GM19240 (cell line): ENCODE results near the gene RAD51D.
"Not testable (repeated sequence)": the region's sequence is repeated elsewhere in the genome, so short reads cannot be mapped to it uniquely, and the experiment has no call there.

Experiments
- DNase-seq: peaks from one replicate; pipeline ENCODE4 v3.0.0; 2011; ENCODE audit warnings: low spot score; ENCODE audit not compliant: insufficient read length

RAD51D gene

DNA sequence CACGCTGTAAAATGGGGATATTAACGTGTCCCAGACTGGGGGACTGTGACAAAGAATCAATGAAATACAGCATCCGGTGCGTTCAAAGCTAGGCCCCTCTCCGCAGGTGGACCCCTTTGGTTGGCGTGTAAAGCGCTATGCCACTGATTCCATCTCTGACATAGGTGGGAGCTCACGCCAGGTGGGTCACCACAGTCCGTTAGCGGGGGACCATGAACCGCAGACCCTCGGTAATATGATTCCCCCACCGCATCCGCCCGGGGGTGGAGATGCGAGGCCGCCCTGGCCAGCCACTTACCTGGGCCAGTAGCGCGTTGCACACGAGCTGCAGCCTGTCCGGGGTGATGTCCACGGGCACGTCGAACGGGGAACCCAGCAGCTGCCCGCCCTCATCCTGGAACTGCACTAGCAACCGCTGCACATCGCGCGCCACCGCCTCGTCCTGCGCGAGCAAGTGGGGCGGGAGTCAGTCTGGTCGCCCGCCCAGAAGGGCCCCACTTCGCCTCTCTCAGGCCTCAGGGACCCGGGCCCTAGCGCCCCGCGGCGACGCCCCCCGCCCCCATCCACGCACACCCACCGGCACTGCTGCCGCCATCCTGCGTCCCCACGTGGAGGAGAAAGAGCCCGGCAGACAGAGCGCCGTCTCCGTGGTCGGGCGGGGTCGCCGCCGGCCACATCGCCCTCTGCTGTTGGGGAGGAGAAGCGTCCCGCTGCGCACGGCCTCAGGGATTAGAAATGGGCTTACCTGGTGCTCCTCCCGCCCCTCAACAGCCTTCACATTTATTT, 22.2 kb upstream of the RAD51D start, which contains the start of gene NLE1:
NLE1 (minus strand) TSS at position 623 of the 786 bp plus-strand sequence; CDS start at position 595, 28 bp downstream.
- peak; percentile 94 for DNase-seq

DNA sequence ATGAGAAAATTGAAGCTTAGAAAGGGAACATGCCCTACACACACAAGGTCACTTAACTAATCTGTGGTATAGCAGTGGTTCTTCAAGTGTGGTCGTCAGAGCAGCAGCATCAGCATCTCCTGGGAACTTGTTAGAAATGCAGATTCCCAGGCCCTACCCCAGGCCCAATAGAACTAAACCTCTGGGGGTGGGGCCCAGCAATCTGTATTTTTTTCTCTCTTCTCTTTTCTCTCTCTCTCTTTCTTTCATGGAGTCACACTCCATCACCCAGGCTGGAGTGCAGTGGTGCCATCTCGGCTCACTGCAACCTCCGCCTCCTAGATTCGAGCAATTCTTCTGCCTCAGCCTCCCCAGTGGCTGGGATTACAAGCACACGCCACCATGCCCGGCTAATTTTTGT, 18.6 kb upstream of the RAD51D start:
- no peak for DNase-seq

DNA sequence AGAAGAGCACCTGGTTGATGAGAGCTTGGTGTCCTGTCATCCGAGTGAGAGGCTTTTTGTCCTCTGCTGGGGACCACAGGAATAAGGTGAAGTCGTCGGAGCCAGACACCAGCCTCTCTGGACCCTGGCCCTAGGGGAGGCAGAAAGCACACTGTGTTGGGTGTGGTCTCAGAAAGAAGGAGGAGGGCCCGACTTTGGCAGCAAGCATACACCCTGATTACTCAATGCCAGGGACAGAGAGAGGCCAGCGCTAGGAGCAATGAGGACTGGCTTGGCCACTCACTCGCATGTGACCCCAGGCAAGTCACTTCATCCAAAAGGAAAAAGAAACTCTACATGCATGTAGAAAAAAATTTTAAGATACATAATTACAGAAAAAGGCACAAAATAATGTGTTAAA, 15.7 kb upstream of the RAD51D start:
- DNase-seq: no peak

DNA sequence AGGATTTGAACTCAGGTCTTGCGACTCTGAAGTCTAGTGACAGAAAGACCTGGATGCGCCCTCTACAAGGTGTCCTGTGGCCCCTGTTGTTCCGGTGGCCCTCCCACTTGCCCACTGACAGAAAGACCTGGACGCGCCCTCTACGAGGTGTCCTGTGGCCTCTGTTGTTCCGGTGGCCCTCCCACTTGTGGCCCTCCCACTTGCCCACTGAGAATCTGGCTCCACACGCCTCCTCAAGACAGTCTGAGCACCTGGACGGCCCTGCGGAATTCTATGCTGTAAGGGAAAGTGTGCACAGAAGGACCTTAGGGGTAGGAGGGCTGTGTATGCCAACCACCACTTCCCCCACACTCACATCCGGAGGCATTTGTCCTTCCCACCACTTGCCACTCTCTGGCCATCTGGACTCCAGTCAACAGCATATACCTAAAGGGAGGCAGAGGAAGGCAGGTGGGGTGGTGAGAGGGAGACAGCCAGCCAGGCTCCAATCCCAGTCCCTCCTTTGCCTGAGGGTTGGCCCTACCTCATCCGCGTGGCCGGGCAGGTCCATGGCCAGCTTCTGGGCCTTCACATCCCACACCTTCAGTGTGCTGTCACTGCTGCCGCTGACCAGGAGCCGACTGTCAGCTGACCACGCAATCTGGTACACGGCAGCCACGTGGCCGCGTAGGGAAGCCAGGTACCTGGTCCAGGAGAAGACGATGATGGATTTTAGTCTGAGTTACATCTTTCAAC, 13.3 kb upstream of the RAD51D start:
- DNase-seq: no peak

DNA sequence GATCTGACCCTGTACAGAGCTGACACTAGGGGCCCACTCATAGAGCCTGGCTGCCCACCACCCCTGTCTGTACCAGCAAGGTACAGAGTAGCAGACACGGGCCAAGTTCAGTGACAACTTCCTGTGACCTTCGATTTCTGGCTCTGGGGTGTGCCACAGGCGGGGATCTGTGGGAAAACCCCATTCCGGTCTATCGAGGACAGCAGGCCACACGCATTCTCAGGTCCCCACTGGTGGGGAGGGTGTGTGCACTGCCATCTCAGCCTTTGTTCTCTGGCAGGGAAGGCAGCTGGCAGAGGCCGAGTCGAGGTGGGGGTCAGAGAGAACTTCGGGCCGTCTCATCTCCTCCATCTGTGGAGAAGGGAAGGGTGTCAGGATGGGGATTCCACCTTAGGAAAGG, 12.4 kb upstream of the RAD51D start:
- no peak for DNase-seq

DNA sequence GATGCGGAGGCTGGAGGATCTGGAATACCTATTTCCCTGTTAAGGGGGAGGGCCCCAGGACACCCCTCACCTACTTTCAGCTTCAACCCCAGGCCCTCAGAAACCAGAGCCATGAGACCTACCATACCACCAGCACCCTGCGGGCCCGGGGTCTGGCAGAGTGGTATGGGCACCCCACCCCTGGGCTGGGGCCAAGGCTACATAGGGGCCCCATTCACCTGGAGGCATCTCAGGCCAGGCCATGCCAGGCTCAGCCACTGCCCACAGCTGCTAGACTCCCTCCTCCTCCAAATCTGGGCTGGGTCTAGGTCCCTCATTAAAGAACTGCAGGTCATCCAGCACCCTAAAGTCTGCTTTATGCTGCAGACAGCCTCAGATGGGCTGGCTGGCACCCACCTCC, 10.7 kb upstream of the RAD51D start:
- DNase-seq: no peak

DNA sequence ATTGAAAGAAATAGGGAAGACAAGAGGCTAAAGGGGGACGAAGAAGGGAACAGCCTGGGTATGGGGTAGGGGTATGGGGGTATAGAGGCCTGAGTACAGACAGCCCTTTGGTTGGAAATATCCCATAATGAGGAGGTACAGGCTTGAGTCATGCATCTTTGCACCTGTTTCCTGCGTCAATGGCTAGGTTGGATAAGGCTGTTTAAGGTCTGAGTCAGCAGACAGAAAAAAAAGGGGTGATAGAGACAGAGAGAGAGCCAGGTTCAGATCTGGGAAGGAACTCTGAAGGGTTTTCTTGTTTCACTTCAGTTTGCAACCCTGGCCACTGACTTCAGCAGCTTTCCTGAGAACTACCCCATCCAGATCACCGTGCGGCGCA, 10.3 kb upstream of the RAD51D start:
- no peak for DNase-seq

DNA sequence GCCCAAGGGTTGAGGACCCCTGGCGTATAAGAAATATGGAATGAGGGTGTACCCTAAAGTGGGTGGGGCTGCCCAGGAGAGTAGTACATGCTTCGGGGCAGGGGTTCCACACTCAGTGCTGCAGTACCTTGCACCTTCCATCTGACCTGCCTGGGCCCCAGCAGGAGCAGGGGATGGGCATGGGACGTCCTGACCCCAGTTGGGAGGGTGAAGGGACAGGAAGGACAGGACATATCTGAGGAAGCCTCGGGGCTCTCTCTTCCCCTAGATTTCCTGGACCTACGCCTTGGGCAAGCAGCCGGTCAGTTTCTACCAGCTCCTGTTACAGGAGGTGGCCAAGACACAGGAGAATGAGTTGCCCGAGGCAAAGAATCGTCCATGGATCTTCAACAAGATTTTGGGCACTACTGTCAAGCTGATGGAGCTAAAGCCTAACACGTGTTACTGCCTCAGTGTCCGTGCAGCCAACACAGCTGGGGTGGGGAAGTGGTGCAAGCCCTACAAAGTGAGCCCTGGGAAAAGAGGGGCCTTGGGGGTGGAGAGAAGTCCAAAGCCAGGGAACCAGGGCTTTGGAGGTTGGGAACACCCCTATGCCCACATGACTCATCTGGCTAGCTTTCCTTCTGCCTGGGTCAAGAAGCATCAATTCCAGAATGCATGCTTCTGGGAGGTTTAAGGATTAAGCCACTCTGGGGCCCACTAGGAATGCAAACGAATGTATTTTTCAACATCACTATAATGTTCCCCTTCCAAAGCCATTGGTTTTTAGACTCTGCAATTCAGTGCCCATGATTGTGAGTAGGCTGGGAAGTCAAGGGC, 9.7 kb upstream of the RAD51D start:
- DNase-seq: no peak

DNA sequence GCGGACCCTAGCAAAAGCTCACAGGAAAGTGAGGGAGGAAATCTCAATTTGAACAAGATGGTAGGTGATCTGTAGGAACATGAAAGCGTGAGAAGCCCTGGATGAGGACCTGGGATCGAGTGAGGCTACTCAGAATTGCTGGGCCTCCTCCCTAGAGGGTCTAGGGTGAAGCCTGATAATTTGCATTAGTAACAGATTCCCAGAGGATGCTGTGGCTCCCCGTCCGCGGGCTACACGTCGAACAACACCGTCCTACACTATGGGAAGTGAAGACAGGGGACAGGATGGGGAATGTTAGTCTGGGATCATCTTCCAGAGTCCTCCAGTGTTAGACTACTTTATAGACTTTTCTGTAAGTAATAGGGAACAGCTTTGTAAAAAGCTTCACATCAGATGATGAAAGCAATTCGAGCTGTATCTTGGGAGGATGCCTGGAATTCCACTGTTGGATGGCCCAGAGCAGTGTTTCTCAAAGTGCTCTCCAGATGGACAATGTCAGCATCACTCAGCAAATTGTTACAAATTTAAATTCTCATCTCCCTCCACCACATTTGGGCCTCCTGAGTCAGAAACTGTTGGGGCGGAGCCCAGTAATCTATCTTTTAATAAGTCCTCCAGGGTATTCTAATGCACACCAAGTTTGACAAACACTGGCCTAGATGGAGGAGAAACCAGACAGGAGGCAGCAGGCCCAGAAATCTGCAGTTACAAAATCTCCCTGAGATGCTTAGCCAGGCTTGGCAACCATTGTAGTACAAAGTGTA, 8.3 kb upstream of the RAD51D start:
- DNase-seq: no peak

DNA sequence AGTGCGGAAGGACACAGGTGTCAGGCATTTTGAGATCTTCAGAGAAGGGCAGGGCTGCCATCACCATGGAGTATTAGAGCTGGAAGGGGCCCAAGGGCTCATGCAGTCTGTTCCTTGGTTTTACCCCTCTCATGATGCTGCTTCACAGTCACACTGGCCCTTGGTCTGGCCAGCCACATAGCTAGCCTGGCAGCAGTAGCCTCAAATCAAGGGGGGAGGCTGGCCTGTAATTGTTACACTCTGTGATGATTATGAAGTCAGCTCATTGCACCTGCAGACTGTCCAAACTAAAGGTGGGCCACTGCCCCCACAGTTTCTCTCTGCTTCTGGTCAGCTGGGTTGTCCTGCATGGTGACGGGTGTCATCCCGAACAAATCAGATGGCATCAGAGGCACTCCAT, 1.7 kb upstream of the RAD51D start, which contains the start of gene FNDC8:
FNDC8 (plus strand) TSS at position 301 of the 400 bp plus-strand sequence; CDS start at position 380, 79 bp downstream.
- DNase-seq: no peak

DNA sequence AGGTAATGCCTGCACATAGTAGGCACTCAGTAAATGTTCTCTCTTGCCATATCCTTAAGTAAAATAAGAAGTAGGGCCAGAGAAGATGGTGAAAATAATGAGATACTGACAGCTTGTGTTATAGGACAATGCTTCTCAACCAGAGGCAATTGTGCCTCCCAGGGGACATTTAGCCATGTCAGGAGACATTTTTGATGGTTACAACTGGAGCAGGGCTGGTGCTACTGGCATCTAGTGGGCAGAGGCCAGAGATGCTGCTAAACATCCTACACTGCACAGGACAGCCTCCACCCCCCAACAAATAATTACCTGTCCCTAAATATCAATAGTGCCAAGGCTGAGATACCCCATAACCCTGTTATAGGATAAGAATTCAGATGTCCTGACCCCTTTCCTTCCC, 1.7 kb downstream of the RAD51D start:
- no peak for DNase-seq

DNA sequence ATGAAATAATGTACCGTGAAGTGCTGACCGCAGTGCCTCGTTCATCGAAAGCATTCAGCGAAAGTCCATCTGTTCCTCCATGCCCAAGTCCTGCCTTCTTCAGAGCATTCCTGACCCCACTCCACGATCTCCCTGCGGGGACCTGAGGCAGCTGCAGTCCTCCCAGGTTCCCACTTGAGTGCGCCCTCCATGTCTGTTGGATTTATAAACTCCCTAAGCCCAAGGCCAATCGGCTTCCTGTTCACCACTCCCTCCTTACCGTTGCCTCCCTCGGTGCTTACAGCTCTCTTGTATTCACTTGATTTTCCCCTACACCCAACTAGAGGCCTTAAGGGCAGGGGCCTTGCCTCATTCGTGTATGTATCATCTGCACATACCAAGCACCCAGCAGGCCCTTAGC, 2.8 kb downstream of the RAD51D start:
- no peak for DNase-seq

DNA sequence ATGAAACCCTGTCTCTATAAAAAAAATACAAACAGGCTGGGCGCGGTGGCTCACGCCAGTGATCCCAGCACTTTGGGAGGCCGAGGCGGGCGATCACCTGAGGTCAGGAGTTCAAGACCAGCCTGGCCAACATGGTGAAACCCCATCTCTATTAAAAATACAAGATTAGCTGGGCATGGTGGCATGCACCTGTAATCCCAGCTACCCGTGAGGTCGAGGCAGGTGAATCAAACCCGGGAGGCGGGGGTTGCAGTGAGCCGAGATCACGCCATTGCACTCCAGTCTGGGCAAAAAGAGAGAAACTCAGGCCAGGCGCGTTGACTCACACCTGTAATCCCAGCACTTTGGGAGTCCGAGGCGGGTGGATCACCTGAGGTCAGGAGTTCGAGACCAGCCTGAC, 8.9 kb downstream of the RAD51D start:
- not testable (repeated sequence) for DNase-seq

DNA sequence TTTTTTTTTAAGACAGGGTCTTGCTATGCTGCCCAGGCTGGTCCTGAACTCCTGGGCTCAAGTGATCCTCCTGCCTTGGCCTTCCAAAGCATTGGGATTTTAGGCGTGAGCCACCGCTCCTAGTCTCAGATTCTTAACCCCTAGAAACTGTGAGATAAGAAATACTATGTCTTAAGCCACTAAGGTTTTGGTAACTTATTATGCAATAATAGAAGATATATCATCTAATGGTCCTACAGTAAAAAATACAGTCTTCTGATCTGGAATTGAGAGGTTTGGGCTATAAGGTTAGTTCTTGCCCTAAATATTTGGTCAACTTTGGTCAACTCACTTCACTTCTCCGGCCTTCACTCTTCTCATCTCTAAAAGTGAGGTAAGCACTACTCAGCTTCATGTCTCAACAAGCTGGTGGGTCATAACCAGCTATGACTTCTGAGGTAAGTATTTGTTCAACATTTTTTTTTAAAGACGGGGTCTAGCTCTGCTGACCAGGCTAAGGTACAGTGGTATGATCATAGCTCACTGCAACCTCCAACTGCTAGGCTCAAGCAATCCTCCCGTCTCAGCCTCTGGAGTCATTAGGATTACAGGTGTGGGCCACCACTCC, 14.7 kb downstream of the RAD51D start:
- no peak for DNase-seq

DNA sequence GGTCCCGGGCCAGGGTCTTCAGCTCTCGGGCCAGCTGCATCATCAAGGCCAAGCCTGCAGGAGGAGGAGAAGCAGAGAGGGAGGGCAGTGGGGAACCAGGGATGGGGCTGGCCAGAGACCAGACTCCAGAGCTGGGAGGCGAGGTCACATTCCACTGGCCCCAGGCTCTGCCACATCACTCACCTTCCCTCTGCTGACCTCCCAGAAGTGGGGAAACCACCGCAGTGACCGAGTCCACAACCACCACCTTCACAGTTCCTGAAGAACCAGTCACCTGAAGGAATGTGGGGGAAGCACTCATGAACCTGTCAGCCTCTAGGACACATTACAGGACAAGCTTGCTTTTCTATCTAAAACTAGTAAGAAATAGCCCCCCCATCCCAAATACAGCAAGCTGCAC, 16.4 kb downstream of the RAD51D start:
- DNase-seq: no peak

DNA sequence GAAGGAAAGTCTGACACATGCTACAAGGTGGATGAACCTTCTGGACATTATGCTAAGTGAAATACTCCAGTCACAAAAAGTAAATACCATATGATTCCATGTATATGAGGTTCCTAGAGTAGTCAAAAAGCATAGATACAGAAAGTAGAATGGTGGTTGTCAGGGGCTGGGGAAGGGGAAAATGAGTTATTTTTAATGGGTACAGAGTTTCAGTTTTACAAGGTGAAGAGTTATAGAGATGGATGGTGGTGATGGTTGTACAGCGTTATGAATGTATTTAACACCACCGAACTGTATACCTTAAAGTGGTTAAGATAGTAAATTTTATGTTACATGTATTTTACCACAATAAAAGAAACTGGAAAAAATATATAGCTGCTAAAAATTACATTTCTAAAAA, 17.9 kb downstream of the RAD51D start:
- no peak for DNase-seq

DNA sequence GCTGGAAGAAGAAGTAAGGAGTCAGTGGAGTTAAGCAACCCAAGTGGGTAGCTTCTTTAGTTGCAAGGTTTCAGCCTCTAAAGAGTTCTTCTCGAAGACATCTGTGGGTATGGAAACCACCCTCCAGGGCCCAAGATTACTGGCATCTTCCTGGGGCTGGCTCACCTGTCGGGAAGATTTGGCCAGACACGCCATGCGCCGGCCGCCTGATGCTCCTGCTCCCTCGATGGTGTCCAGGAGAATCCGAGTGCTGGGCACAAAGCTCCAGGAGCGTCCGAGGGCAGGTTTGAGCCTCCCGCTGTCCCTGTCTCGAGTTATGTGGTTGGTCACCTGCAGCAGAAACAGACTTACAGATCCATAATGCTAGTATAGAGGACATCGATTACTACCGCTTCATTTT, 18.6 kb downstream of the RAD51D start:
- no peak for DNase-seq

DNA sequence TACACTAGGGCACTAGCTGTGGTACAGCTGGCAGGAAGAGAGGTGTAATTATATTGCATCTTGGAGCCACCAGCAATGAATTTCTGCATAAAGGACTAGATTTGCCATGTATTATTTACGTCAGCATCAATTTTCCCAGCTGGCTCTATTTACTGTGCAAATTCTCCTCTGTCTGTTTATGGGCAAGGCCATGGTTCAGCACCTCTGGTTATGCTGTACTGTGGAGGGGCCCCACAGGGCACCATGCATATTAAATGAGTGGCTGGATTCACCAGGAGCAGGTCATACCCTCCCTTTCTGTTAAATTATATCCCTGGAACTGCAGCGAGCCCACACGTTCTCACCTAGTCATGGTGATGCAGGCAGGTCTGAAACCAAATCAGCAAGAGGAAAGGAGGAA, 19.8 kb downstream of the RAD51D start:
- no peak for DNase-seq

DNA sequence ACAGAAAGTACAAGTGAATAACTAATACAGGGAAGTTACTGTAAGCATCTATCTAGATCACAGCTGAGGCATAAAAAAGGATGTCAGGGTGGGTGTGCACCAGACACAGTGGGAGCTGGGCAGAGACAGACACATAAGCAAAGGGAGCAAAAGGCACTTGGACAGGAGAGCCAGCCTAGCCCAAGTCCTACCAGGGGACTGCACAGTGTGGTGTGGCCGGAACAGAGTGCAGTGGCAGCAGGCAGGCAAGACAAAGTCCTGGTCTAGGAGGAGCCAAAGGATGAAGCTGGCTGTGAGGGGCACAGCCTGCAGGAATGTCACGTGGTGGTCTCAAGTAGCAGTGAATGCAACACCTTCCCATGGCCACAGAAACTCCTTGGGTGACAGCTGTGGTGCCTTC, 21.9 kb downstream of the RAD51D start:
- no peak for DNase-seq

DNA sequence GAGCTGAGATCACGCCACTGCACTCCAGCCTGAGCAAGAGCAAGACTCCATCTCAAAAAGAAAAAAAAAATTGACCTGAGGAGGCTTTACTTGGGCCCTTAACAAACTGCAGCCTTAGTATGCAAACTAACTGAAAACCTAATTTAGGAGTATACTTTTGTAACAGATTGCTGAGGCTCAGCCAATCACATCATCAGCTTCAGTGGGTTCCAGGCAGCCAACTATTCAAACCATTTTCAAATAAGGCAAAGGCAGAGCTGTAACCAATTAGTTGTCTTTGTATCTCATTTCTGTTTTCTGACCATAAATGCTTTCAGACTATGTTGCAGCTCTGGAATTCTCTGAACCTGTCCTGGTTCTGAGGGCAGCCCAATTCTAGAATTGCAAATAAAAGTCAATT, 23.9 kb downstream of the RAD51D start:
- no peak for DNase-seq

DNA sequence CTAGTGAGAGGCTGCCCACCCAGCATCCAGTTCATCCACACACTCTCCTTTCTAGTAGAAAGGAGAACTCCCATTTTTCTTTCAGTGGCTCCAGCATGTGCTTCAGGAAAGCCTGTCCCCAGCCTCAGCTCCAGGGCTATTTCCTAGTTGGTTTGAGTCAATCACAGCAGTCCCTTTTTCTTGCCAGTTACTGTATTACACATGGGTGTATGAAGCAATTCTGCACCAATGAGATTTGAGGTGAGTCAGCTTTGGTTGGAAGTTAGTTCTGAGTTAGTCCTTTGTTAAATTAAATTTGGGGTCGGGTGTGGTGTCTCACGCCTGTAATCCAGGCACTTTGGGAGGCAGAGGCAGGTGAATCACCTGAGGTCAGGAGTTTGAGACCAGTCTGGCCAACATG, 24.8 kb downstream of the RAD51D start:
- no peak for DNase-seq
